ENCODE results near the gene CPNE1. TPM values are rescaled to one million over a fixed set of nuclear protein-coding genes. Genes with fewer than 3 reads are reported as not detected.
"Not testable (repeated sequence)": the region's sequence is repeated elsewhere in the genome, so short reads cannot be mapped to it uniquely, and the experiment has no call there.

CPNE1 gene
- total RNA-seq, 1 experiment from 2014 or later: 333 TPM

DNA sequence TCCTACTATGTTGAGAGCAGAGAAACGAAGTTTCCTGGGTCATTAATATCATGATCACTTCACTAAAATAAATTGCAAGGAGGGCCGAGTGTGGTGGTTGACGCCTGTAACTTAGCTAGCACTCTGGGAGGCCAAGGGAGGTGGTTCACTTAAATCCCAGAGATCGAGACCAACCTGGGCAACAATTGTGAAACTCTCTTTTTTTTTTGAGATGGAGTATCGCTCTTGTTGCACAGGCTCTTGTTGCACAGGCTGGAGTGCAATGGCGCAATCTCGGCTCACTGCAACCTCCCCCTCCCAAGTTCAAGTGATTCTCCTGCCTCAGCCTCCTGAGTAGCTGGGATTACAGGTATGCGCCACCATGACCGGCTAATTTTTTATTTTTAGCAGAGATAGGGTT is 48.4 kb upstream of the CPNE1 start:
- BruUV-seq (replicated peaks); H3K9me2 ChIP-seq (ENCODE audit: insufficient read depth); ATAC-seq; POLR2A ChIA-PET; CTCF ChIA-PET; H3K9ac ChIP-seq (ENCODE audit: low read length); H3K4me1 ChIP-seq (ENCODE audit: control insufficient read depth in 1 of 2, insufficient read depth in 2 of 2, low read length in 2 of 2); H2AFZ ChIP-seq (ENCODE audit: low read depth, low read length, poor library complexity, severe bottlenecking); DNase-seq (ENCODE audit: low read depth, low spot score); intact Hi-C loops (cut with micrococcal nuclease); H3K4me2 ChIP-seq (ENCODE audit: low read length); H3K27ac ChIP-seq (ENCODE audit: low read depth, low read length); H3K9me3 ChIP-seq (ENCODE audit: control insufficient read depth in 1 of 2, insufficient read depth in 1 of 2, low read depth in 1 of 2, low read length in 2 of 2); H3K27me3 ChIP-seq (ENCODE audit: insufficient read depth, low read length); RAD21 ChIA-PET (ENCODE audit: low non-redundant PET in 1 of 2, low total read pairs in 2 of 2, uncharacterized antibody in 2 of 2, unreplicated experiment in 2 of 2); H3K4me3 ChIP-seq (replicated peaks in 1 of 2; ENCODE audit: low read depth in 1 of 2, low read length in 2 of 2): not testable (repeated sequence)
- peaks cover 84 to 92% of the 10 kb centered on the region in 2 experiments for H3K36me3 ChIP-seq (ENCODE audit: control insufficient read depth in 1 of 2, insufficient read depth in 2 of 2, low read length in 2 of 2)
- H3K79me2 ChIP-seq (ENCODE audit: insufficient read depth, low read length): peaks cover 99% of the 10 kb centered on the region
- H4K20me1 ChIP-seq (ENCODE audit: insufficient read depth): peaks cover 72% of the 10 kb centered on the region

DNA sequence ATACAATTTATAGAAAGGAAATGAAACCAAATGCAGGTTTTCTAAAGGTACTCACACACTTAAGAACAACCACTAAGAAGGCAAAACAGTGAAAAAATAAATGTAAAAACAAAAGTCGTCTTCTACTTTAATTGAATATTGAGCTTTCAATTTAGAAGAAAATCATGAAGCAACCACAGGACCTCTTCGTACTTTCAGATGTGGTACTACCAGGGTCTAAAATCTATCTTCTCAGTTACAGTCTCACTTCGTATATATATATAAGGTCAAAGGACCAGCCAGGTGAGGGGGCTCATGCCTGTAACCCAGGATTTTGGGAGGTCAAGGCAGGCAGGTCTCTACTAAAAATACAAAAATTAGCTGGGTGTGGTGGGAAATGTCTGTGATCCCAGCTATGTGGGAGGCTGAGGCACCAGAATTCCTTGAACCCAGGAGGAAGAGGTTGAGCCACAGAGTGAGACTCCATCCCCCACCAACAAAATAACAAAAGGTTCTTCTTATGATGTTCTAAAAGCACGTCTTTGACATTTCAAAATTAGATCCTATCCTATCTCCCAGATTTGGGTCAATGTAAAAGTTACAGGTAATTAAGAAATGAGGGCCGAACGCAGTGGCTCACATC is 47.0 kb upstream of the CPNE1 start:
- intact Hi-C loops (cut with micrococcal nuclease): no loop called here
- ChIA-PET RAD21 (ENCODE audit: low non-redundant PET in 1 of 2, low total read pairs in 2 of 2, uncharacterized antibody in 2 of 2, unreplicated experiment in 2 of 2) (no interaction called here), POLR2A (no interaction called here), CTCF (no interaction called here)
- Histone ChIP-seq H3K9ac (ENCODE audit: low read length) (no peak overlapping the region), H3K4me3 (replicated peaks in 1 of 2; ENCODE audit: low read depth in 1 of 2, low read length in 2 of 2) (no peak overlapping the region), H3K27me3 (ENCODE audit: insufficient read depth, low read length) (no peaks in the 10 kb centered on the region), H3K9me3 (ENCODE audit: control insufficient read depth in 1 of 2, insufficient read depth in 1 of 2, low read depth in 1 of 2, low read length in 2 of 2) (no peaks in the 10 kb centered on the region), H2AFZ (ENCODE audit: low read depth, low read length, poor library complexity, severe bottlenecking) (no peak overlapping the region), H3K9me2 (ENCODE audit: insufficient read depth) (no peaks in the 10 kb centered on the region), H3K27ac (ENCODE audit: low read depth, low read length) (no peak overlapping the region), H3K4me1 (ENCODE audit: control insufficient read depth in 1 of 2, insufficient read depth in 2 of 2, low read length in 2 of 2) (no peaks in the 10 kb centered on the region), H4K20me1 (ENCODE audit: insufficient read depth) (peaks cover 72% of the 10 kb centered on the region), H3K4me2 (ENCODE audit: low read length) (no peak overlapping the region), H3K79me2 (ENCODE audit: insufficient read depth, low read length) (peaks cover 98% of the 10 kb centered on the region), H3K36me3 (ENCODE audit: control insufficient read depth in 1 of 2, insufficient read depth in 2 of 2, low read length in 2 of 2) (peaks cover 84 to 93% of the 10 kb centered on the region in 2 experiments)
- ATAC-seq (no peak), DNase-seq (ENCODE audit: low read depth, low spot score) (no peak)
- BruUV-seq (replicated peaks): no TSS peak
- TF ChIP-seq CBX3 (IDR thresholded peaks at IDR 0.05; ENCODE audit: low read depth): no peak
- TF ChIP-seq, protein P1, sequence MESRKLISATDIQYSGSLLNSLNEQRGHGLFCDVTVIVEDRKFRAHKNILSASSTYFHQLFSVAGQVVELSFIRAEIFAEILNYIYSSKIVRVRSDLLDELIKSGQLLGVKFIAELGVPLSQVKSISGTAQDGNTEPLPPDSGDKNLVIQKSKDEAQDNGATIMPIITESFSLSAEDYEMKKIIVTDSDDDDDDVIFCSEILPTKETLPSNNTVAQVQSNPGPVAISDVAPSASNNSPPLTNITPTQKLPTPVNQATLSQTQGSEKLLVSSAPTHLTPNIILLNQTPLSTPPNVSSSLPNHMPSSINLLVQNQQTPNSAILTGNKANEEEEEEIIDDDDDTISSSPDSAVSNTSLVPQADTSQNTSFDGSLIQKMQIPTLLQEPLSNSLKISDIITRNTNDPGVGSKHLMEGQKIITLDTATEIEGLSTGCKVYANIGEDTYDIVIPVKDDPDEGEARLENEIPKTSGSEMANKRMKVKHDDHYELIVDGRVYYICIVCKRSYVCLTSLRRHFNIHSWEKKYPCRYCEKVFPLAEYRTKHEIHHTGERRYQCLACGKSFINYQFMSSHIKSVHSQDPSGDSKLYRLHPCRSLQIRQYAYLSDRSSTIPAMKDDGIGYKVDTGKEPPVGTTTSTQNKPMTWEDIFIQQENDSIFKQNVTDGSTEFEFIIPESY (IDR thresholded peaks at IDR 0.05; ENCODE audit: extremely low read depth, insufficient replicate concordance, low read length): no peak
- TF ChIP-seq, protein P2, sequence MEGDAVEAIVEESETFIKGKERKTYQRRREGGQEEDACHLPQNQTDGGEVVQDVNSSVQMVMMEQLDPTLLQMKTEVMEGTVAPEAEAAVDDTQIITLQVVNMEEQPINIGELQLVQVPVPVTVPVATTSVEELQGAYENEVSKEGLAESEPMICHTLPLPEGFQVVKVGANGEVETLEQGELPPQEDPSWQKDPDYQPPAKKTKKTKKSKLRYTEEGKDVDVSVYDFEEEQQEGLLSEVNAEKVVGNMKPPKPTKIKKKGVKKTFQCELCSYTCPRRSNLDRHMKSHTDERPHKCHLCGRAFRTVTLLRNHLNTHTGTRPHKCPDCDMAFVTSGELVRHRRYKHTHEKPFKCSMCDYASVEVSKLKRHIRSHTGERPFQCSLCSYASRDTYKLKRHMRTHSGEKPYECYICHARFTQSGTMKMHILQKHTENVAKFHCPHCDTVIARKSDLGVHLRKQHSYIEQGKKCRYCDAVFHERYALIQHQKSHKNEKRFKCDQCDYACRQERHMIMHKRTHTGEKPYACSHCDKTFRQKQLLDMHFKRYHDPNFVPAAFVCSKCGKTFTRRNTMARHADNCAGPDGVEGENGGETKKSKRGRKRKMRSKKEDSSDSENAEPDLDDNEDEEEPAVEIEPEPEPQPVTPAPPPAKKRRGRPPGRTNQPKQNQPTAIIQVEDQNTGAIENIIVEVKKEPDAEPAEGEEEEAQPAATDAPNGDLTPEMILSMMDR (IDR thresholded peaks at IDR 0.05 in 2 of 3, conservative IDR thresholded peaks at IDR 0.05 in 1 of 3; ENCODE audit: borderline replicate concordance in 1 of 3, insufficient read depth in 1 of 3, low read depth in 2 of 3, low read length in 2 of 3): no peak
- TF ChIP-seq POLR2AphosphoS5 (IDR thresholded peaks at IDR 0.05; ENCODE audit: low read depth, low read length): no peak
- TF ChIP-seq, protein P3, sequence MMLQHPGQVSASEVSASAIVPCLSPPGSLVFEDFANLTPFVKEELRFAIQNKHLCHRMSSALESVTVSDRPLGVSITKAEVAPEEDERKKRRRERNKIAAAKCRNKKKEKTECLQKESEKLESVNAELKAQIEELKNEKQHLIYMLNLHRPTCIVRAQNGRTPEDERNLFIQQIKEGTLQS (IDR thresholded peaks at IDR 0.05): no peak
- no peak for TF ChIP-seq CEBPB (IDR thresholded peaks at IDR 0.05; ENCODE audit: low read depth)
- no peak for TF ChIP-seq ELF1 (IDR thresholded peaks at IDR 0.05; ENCODE audit: borderline replicate concordance, low read depth)
- no peak for TF ChIP-seq SP1 (IDR thresholded peaks at IDR 0.05; ENCODE audit: low read depth)
- TF ChIP-seq TCF7L2 (IDR thresholded peaks at IDR 0.05; ENCODE audit: borderline replicate concordance, extremely low read depth, insufficient read depth, insufficient read length): no peak
- TF ChIP-seq, protein P4, sequence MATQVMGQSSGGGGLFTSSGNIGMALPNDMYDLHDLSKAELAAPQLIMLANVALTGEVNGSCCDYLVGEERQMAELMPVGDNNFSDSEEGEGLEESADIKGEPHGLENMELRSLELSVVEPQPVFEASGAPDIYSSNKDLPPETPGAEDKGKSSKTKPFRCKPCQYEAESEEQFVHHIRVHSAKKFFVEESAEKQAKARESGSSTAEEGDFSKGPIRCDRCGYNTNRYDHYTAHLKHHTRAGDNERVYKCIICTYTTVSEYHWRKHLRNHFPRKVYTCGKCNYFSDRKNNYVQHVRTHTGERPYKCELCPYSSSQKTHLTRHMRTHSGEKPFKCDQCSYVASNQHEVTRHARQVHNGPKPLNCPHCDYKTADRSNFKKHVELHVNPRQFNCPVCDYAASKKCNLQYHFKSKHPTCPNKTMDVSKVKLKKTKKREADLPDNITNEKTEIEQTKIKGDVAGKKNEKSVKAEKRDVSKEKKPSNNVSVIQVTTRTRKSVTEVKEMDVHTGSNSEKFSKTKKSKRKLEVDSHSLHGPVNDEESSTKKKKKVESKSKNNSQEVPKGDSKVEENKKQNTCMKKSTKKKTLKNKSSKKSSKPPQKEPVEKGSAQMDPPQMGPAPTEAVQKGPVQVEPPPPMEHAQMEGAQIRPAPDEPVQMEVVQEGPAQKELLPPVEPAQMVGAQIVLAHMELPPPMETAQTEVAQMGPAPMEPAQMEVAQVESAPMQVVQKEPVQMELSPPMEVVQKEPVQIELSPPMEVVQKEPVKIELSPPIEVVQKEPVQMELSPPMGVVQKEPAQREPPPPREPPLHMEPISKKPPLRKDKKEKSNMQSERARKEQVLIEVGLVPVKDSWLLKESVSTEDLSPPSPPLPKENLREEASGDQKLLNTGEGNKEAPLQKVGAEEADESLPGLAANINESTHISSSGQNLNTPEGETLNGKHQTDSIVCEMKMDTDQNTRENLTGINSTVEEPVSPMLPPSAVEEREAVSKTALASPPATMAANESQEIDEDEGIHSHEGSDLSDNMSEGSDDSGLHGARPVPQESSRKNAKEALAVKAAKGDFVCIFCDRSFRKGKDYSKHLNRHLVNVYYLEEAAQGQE (IDR thresholded peaks at IDR 0.05; ENCODE audit: low read depth): no peak
- TF ChIP-seq YY1 (IDR thresholded peaks at IDR 0.05; ENCODE audit: extremely low read depth, insufficient replicate concordance, low read depth, low read length): no peak

Measured in HCT116 (cell line).